Activated CD8-positive, alpha-beta memory T cell treated with anti-CD3 and anti-CD28 coated beads, Interleukin-2, amount 50 U/mL, for 1 hour (primary cell): ENCODE measurements around the gene ORAI1.
"Not testable (repeated sequence)": the region's sequence is repeated elsewhere in the genome, so short reads cannot be mapped to it uniquely, and the experiment has no call there.

Experiments
- DNase-seq: peaks from one replicate; pipeline ENCODE4 v3.0.0-alpha.2; 2020; ENCODE audit errors: extremely low read depth

The ORAI1 gene

GRCh38 chr12:121649322-121649721, 23.0 kb downstream of the ORAI1 start:
- no peak for DNase-seq

- no peak for DNase-seq
These were observed 23.6 kb downstream of the ORAI1 start for GRCh38 chr12:121649819-121650353.

- DNase-seq: no peak
These were observed 25.0 kb downstream of the ORAI1 start for GRCh38 chr12:121651320-121651719.

- no peak for DNase-seq
These were observed 26.6 kb downstream of the ORAI1 start for GRCh38 chr12:121652767-121653497.

GRCh38 chr12:121653999-121654398, 27.7 kb downstream of the ORAI1 start:
- no peak for DNase-seq

GRCh38 chr12:121656122-121656521, 29.8 kb downstream of the ORAI1 start:
- DNase-seq: no peak

GRCh38 chr12:121657305-121658008, 31.1 kb downstream of the ORAI1 start:
- no peak for DNase-seq

- not testable (repeated sequence) for DNase-seq
These were observed 35.2 kb downstream of the ORAI1 start for GRCh38 chr12:121661353-121662105.

GRCh38 chr12:121663610-121663929, 37.2 kb downstream of the ORAI1 start:
- no peak for DNase-seq

GRCh38 chr12:121666829-121667228, 40.5 kb downstream of the ORAI1 start:
- not testable (repeated sequence) for DNase-seq

GRCh38 chr12:121668750-121669520, 42.6 kb downstream of the ORAI1 start:
- no peak for DNase-seq

- DNase-seq: no peak
These were observed 43.2 kb downstream of the ORAI1 start, which contains the start of gene MORN3 for GRCh38 chr12:121669521-121669900. MORN3 (minus strand) TSS chr12:121669654; CDS start chr12:121669483, 171 bp downstream.

GRCh38 chr12:121673013-121673511, 46.7 kb downstream of the ORAI1 start:
- DNase-seq: no peak

- DNase-seq: no peak
These were observed 49.9 kb downstream of the ORAI1 start for GRCh38 chr12:121676190-121676589.

GRCh38 chr12:121678305-121678704, 52.0 kb downstream of the ORAI1 start:
- DNase-seq: no peak

GRCh38 chr12:121678716-121679300, 52.5 kb downstream of the ORAI1 start:
- no peak for DNase-seq

- not testable (repeated sequence) for DNase-seq
These were observed 53.4 kb downstream of the ORAI1 start for GRCh38 chr12:121679661-121680197.

- DNase-seq: no peak
These were observed 62.6 kb downstream of the ORAI1 start for GRCh38 chr12:121688966-121689365.

GRCh38 chr12:121689430-121689829, 63.1 kb downstream of the ORAI1 start:
- no peak for DNase-seq
